ENCODE results near the gene MYB. TPM values are rescaled to one million over a fixed set of nuclear protein-coding genes. Genes with fewer than 3 reads are reported as not detected.

Gene MYB
- total RNA-seq, 2 donors from 2014 or later: 5.3 to 5.4 TPM

DNA sequence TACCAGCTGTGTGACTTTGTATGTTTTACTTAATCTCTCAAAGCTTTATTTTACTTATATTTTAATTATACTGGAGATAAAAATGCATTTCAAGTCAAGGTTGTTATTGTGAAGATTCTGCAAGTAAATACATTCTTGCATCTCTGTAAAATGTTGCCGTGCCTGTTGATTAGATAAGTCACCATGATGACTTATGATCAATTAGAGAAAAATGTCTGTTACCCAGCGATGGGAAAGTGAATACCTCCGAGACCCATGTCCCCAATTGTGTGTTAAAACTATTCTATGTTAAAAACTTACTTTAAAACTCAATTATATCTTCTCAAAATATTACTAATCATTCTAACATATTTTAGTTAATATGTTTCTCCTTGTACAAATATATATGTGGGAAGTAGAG lies 39.9 kb downstream of the MYB start:
- 87% methylated on average over 3 of the region's 3 CpGs; no CpG with 5 or more reads in 1 of the 2 experiments for WGBS, 2 experiments (ENCODE audit: insufficient coverage in 1 of 2, insufficient read length in 1 of 2)
- Histone ChIP-seq H3K27ac (ENCODE audit: low read depth, low read length) (no peak overlapping the region), H3K4me3 (ENCODE audit: low read length) (no peak overlapping the region), H3K27me3 (ENCODE audit: control insufficient read depth, insufficient read depth, low read length, poor library complexity, severe bottlenecking) (no peaks in the 10 kb centered on the region), H3K4me1 (ENCODE audit: control insufficient read depth, insufficient read depth, low read length) (no peaks in the 10 kb centered on the region), H3K36me3 (ENCODE audit: control insufficient read depth, insufficient read depth, low read length) (no peaks in the 10 kb centered on the region), H3K9ac (ENCODE audit: extremely low read depth, low read length, poor library complexity, severe bottlenecking) (no peak overlapping the region), H3K9me3 (ENCODE audit: control insufficient read depth, low read length) (no peaks in the 10 kb centered on the region)
- no peaks in the 10 kb centered on the region for H3K27me3 Mint-ChIP-seq (ENCODE audit: insufficient read depth)
- no peaks in the 10 kb centered on the region for H3K4me1 Mint-ChIP-seq
- peaks cover 10% of the 10 kb centered on the region for H3K36me3 Mint-ChIP-seq (ENCODE audit: low read depth)
- TF ChIP-seq, protein P1, sequence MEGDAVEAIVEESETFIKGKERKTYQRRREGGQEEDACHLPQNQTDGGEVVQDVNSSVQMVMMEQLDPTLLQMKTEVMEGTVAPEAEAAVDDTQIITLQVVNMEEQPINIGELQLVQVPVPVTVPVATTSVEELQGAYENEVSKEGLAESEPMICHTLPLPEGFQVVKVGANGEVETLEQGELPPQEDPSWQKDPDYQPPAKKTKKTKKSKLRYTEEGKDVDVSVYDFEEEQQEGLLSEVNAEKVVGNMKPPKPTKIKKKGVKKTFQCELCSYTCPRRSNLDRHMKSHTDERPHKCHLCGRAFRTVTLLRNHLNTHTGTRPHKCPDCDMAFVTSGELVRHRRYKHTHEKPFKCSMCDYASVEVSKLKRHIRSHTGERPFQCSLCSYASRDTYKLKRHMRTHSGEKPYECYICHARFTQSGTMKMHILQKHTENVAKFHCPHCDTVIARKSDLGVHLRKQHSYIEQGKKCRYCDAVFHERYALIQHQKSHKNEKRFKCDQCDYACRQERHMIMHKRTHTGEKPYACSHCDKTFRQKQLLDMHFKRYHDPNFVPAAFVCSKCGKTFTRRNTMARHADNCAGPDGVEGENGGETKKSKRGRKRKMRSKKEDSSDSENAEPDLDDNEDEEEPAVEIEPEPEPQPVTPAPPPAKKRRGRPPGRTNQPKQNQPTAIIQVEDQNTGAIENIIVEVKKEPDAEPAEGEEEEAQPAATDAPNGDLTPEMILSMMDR (conservative IDR thresholded peaks at IDR 0.05): no peak
- H3K27ac Mint-ChIP-seq: no peak overlapping the region
- H3K4me3 Mint-ChIP-seq: no peak overlapping the region
- no peaks in the 10 kb centered on the region for H3K9me3 Mint-ChIP-seq
- no peak for DNase-seq

DNA sequence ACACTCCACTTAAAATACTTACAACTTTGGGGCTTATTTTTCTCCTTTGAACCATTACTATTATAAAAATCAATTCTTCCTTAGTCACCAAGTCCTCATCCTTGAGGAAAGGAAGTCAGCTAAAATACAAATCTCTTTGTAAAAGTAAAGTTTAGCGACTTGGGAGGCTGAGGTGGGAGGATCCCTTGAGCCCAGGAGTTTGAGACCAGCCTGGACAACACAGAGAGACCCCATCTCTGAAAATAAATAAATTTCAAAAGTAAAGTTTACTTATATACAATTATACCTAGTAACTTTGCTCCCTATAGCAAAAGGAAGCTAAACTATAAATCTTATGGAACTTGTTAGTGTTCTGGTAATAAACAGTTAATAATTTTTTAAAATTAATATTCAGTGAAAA lies 40.4 kb downstream of the MYB start:
- no peak for DNase-seq
- H3K27me3 Mint-ChIP-seq (ENCODE audit: insufficient read depth): no peaks in the 10 kb centered on the region
- TF ChIP-seq, protein P1 (conservative IDR thresholded peaks at IDR 0.05): no peak
- no peak overlapping the region for H3K27ac Mint-ChIP-seq
- H3K36me3 ChIP-seq (ENCODE audit: control insufficient read depth, insufficient read depth, low read length): no peaks in the 10 kb centered on the region
- no peaks in the 10 kb centered on the region for H3K9me3 ChIP-seq (ENCODE audit: control insufficient read depth, low read length)
- H3K4me1 ChIP-seq (ENCODE audit: control insufficient read depth, insufficient read depth, low read length): no peaks in the 10 kb centered on the region
- WGBS, 2 experiments (ENCODE audit: insufficient coverage in 1 of 2, insufficient read length in 1 of 2): 87% methylated on average over 1 of the region's 1 CpG; no CpG with 5 or more reads in 1 of the 2 experiments
- no peak overlapping the region for H3K4me3 ChIP-seq (ENCODE audit: low read length)
- H3K36me3 Mint-ChIP-seq (ENCODE audit: low read depth): peaks cover 10% of the 10 kb centered on the region
- no peak overlapping the region for H3K4me3 Mint-ChIP-seq
- no peak overlapping the region for H3K9ac ChIP-seq (ENCODE audit: extremely low read depth, low read length, poor library complexity, severe bottlenecking)
- H3K4me1 Mint-ChIP-seq: no peaks in the 10 kb centered on the region
- H3K27me3 ChIP-seq (ENCODE audit: control insufficient read depth, insufficient read depth, low read length, poor library complexity, severe bottlenecking): no peaks in the 10 kb centered on the region
- H3K27ac ChIP-seq (ENCODE audit: low read depth, low read length): no peak overlapping the region
- H3K9me3 Mint-ChIP-seq: no peaks in the 10 kb centered on the region

DNA sequence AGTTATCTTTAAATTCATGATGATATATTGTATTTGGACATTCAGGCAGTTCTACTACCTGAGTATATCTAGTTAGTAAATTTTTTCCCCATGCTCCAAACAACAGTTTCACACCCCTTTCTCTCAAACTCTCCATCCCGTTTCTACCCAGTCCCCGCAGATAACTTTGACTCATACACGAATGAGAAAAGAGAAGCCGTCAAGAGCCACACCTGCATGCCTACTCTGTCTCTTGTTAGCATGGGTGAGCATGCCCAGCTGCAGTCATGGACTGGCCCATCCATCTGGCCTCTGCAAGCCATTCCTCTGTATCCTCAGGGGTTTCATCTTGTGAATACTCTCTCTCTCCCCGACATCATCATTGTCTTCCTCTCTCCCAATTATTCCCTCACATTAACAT lies 41.5 kb downstream of the MYB start:
- H3K4me3 ChIP-seq (ENCODE audit: low read length): no peak overlapping the region
- no peak for DNase-seq
- peaks cover 10% of the 10 kb centered on the region for H3K36me3 Mint-ChIP-seq (ENCODE audit: low read depth)
- TF ChIP-seq, protein P1 (conservative IDR thresholded peaks at IDR 0.05): no peak
- no peaks in the 10 kb centered on the region for H3K27me3 Mint-ChIP-seq (ENCODE audit: insufficient read depth)
- no peaks in the 10 kb centered on the region for H3K4me1 Mint-ChIP-seq
- no peak overlapping the region for H3K9ac ChIP-seq (ENCODE audit: extremely low read depth, low read length, poor library complexity, severe bottlenecking)
- H3K4me1 ChIP-seq (ENCODE audit: control insufficient read depth, insufficient read depth, low read length): no peaks in the 10 kb centered on the region
- no peak overlapping the region for H3K27ac ChIP-seq (ENCODE audit: low read depth, low read length)
- H3K27ac Mint-ChIP-seq: no peak overlapping the region
- no peaks in the 10 kb centered on the region for H3K36me3 ChIP-seq (ENCODE audit: control insufficient read depth, insufficient read depth, low read length)
- no peak overlapping the region for H3K4me3 Mint-ChIP-seq
- WGBS, 2 experiments (ENCODE audit: insufficient coverage in 1 of 2, insufficient read length in 1 of 2): 89 to 100% methylated on average over 2 to 5 of the region's 5 CpGs
- no peaks in the 10 kb centered on the region for H3K9me3 Mint-ChIP-seq
- H3K27me3 ChIP-seq (ENCODE audit: control insufficient read depth, insufficient read depth, low read length, poor library complexity, severe bottlenecking): no peaks in the 10 kb centered on the region
- H3K9me3 ChIP-seq (ENCODE audit: control insufficient read depth, low read length): no peaks in the 10 kb centered on the region

All from endodermal cell (in vitro differentiated cells).